Esophagus mucosa (tissue), 1 donor: ENCODE measurements around the gene MOGAT2. TPM values are rescaled to one million over a fixed set of nuclear protein-coding genes. Genes with fewer than 3 reads are reported as not detected.
"Not testable (repeated sequence)": the region's sequence is repeated elsewhere in the genome, so short reads cannot be mapped to it uniquely, and the experiment has no call there.

Experiments used
- ATAC-seq: fragments of 200-7000 bp; cut with Tn5 transposase; one replicate; pipeline ENCODE4 v1.9.1; 2020
- total RNA-seq: library from RNA; stranded (reverse); gene quantifications from one replicate; pipeline ENCODE4 v1.2.4, GENCODE V29; 2023
- donor health status: DM: yes; HTN: yes; CAD: no.

MOGAT2 gene
- total RNA-seq, 1 donor from 2014 or later = 0.60 TPM

GRCh38 chr11:75719340-75720239 is 2.0 kb downstream of the MOGAT2 start:
- no peak for ATAC-seq

- no peak for ATAC-seq
Measured at GRCh38 chr11:75720639-75721038, 3.0 kb downstream of the MOGAT2 start.

GRCh38 chr11:75721852-75722668 is 4.4 kb downstream of the MOGAT2 start:
- no peak for ATAC-seq

DNA sequence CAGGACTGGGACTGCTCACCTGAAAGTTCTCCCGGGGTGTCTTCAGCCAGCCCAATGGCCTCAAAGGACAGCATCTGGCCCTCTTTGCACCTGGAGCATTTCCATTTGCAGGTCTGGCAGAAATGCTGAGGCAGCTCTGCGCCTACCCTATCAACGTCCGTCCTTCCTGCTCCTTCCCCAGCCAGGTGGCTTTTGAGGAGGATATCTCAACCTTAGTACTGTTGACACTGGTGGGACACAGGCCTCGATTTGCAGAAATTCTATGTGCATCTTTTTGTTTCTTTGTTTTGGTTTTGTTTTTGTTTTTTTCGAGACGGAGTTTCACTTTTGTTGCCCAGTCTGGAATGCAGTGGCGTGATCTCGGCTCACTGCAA is 5.0 kb downstream of the MOGAT2 start:
- no peak for ATAC-seq

DNA sequence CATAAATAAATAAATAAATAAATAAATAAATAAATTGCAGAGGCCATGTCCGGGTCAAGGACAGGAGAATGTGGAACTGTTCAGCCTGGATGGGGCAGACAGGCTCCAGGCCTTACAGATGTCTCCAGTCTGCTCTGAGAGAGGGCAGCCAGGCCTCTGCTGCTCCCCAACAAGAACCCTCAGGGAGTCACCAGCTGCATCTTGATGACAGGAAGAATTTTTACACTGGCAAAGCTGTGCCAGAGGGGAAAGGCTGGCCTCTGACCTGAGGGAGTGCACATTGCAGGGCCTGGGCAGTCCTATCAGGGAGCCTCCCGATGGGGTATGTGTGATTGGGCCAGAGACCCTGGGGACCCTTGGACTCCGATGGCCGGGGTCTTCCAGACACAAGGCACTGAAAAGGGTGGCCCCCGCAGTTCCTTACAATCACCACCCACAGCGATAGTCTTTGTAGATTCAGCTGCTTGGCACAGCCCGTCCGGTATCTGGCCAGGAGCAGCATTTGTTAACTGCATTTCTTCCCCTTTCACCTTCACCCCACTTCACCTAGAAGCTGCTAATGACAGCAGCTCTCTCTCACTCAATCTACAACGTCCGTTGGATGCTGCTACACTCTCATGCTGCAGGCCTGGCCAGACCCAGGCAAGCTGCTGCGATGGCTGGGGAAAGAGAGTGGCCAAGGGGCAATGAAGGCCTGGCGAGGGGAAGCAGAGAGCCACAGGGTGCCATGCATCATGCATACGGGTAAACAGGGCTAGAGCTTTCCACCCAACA is 8.1 kb downstream of the MOGAT2 start:
- no peak for ATAC-seq

DNA sequence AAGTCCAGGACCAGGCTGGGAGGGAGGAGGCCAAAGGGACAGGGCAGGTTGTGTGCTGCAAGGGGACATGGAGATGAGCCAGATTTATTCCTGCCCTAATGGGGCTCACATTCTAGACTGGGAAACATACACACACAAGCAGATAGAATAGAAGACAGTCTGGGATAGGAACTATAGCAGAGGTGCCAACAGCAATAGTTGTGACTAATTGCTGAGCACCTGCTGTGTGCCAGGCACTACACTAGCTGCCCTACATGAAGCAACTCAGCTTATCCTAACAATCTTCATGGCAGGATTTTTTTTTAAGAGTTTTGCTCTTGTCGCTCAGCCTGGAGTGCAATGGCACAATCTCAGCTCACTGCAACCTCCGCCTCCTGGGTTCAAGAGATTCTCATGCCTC is 11.4 kb downstream of the MOGAT2 start:
- ATAC-seq = no peak

DNA sequence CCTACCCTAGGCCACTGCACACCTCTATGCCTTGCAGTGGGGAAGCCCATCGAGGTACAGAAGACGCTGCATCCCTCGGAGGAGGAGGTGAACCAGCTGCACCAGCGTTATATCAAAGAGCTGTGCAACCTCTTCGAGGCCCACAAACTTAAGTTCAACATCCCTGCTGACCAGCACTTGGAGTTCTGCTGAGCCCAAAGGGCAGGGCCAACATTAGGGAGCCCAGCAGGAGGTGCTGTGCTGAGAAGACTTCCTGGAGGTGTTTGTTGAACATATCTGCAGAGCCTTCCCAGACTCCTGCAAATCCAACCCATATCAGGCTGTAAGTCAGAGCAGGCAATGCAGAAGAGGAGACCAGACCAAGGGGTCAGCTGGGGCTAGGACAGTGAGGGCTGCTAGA is 13.5 kb downstream of the MOGAT2 start:
- no peak for ATAC-seq

DNA sequence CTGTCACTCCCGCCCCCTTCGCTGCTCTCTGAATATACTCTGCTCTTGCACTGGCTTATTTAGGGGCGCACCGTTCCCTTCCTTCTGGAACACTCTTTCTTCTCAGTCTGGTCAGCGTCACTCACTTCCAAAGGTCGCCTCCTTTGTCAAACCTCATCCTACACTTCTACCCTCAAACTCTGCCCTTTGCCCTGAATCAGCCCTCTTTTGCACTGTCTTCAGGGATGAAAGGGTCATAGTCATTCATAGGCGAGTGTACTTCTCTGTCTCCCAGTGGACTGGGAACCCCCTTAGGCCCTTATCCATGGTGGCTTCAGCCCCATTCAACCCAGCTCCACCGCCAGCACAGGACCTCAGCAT is 15.4 kb downstream of the MOGAT2 start:
- no peak for ATAC-seq

- ATAC-seq = peak; percentile 64
Measured at GRCh38 chr11:75733431-75734107, 15.9 kb downstream of the MOGAT2 start.

- no peak for ATAC-seq
Measured at GRCh38 chr11:75734491-75735180, 17.0 kb downstream of the MOGAT2 start.

GRCh38 chr11:75735181-75735845 is 17.7 kb downstream of the MOGAT2 start:
- no peak for ATAC-seq

GRCh38 chr11:75737314-75737713 is 19.7 kb downstream of the MOGAT2 start:
- ATAC-seq = no peak

DNA sequence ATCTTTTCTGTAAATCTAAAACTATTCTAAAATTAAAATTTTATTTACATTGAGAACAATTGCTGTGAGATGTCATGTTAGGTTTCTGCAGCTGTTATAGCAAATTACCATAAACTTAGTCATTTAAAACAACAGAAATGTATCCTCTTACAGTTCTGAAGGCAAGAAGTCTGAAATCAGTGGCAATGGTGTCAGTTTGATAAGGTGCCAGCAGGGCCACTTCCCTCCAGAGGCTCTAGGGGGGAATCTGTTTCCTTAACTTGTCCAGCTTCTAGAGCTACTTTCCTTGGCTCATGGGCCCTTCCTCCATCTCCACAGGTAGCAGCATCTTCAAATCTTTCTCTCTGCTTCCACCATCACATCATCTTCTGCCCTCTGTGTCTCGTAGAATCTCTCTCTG is 23.0 kb downstream of the MOGAT2 start:
- ATAC-seq = no peak

- not testable (repeated sequence) for ATAC-seq
Measured at GRCh38 chr11:75743159-75743558, 25.5 kb downstream of the MOGAT2 start.

DNA sequence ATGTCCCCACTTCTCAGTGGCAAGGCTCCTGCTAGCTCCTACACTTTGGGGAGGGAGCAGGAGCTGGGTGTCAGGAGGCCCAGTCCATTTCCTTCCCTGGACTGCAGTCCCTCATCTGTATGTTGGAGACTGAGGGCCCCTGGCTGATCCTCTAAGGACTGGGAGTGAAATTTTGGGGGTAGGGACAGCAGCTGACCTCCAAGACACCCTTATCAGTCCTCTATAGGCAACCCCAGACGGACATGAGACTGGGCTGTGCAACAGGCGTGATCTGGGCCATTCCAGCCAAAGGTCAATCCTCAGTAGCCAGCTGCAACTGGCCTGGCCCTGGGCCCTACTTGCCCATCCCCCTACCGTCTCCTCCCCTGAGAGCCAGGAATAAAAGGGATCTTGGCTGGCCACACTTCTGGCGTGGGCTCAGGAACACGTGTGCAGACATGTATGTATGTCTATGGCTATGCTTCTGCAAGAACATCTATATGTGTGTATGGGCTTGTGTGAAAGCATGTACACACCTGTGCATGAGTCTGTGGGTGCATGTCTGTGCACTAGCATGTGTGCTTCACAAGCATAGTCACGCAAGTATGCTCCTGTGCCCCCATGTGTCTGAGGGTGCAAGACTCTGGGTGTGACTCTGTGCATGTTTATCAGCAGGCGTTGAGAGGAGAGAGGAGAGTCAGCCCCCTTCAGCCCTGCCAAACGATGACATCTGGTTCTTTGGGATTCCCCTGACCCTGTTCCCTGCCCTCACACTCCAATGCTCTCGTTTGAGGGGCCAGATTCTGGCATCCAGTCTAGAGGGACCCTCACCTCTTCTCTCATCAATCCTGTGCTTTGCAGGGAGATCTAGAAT is 26.3 kb downstream of the MOGAT2 start:
- peak; percentile 61 for ATAC-seq

- ATAC-seq = no peak
Measured at GRCh38 chr11:75745807-75746206, 28.2 kb downstream of the MOGAT2 start.

DNA sequence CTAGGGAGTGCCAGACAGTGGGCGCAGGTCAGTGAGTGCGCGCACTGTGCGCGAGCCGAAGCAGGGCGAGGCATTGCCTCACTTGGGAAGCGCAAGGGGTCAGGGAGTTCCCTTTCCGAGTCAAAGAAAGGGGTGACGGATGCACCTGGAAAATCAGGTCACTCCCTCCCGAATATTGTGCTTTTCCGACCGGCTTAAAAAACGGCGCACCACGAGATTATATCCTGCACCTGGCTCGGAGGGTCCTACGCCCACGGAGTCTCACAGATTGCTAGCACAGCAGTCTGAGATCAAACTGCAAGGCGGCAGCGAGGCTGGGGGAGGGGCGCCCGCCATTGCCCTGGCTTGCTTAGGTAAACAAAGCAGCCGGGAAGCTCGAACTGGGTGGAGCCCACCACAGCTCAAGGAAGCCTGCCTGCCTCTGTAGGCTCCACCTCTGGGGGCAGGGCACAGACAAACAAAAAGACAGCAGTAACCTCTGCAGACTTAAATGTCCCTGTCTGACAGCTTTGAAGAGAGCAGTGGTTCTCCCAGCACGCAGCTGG is 31.2 kb downstream of the MOGAT2 start:
- not testable (repeated sequence) for ATAC-seq

DNA sequence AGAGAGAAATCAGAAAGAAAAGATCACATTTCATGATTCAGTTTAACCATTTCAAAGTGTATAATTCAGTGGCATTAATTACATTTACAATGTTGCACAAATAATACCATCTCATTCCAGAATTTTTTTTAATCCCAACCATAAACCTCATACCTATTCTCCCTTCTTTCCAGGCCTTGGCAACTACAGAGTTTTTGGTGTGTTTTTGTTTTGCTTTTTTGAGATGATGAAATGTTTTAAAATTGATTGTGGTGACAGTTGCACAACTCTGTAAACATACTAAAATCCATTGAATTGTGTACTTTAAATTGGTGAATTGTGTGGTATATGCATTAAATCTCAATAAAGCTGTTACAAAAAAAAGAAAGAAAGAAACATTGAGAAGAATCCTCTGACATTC is 37.3 kb downstream of the MOGAT2 start:
- not testable (repeated sequence) for ATAC-seq

GRCh38 chr11:75757651-75758050 is 40.0 kb downstream of the MOGAT2 start:
- no peak for ATAC-seq

DNA sequence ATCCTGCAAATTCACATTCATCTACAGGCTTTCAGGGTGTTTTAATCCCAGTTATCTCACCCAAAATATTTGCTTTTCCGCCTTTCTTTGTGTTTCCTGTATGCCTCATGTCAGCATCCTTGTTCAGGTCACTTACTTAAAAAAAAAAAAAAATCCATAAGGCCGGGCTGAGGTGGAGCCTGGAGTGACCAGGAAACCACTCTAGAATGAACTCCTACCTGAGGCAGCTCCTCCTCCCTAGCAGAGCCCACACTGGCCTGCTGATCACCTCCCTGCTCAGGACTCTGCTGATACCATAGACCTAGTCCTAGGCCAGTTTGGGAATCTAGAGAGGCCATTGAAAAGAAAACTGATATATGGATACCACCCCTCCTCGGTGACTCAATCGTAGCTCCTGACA is 42.2 kb downstream of the MOGAT2 start:
- ATAC-seq = no peak
